HepG2 (cell line): Measurements from ENCODE around the gene PLIN3. TPM values are rescaled to one million over a fixed set of nuclear protein-coding genes. Genes with fewer than 3 reads are reported as not detected.

Source experiments
- ATAC-seq: fragments of 200-7000 bp; cut with Tn5 transposase; 3 replicates; pipeline ENCODE4 v1.9.1; 2020; ENCODE audit warnings: mild to moderate bottlenecking, moderate library complexity
- BruUV-seq: library from RNA; stranded (reverse); fragments of 400-500 nt; replicated peaks from 2 replicates; lab custom pipeline; 2021; lab: Mats Ljungman, UMichigan
- CTCF ChIA-PET: fragments of 300-600 bp; formaldehyde crosslinking; extraction: SDS; loops from one replicate; lab custom pipeline; 2021; ENCODE audit warnings: low total read pairs, inconsistent platforms, low intra/inter-chr PET ratio; lab: Yijun Ruan, JAX
- POLR2A ChIA-PET: fragments of 350-600 bp; sonication (Branson Sonifier 250); formaldehyde crosslinking; loops from one replicate; lab custom pipeline; 2020; ENCODE audit warnings: antibody characterized with exemption, inconsistent platforms; lab: Yijun Ruan, JAX
- DNase-seq: peaks from one replicate; pipeline ENCODE4 v3.0.0-alpha.2; 2015; ENCODE audit warnings: low spot score
- FAIRE-seq: peaks from 3 replicates; lab custom pipeline; 2011; peaks lifted over from hg19 to GRCh38; lab: Jason Lieb, UNC
- H2AFZ ChIP-seq: one replicate; pipeline ENCODE4 v1.6.1; 2011; ENCODE audit warnings: low read length, inconsistent platforms
- H3K27ac ChIP-seq: fragments of 300-600 bp; 3 replicates; pipeline ENCODE4 v1.8.0; 2011; ENCODE audit warnings: mixed run types, mild to moderate bottlenecking, mixed read lengths, low read length, inconsistent platforms; ENCODE audit not compliant: insufficient read depth; ENCODE audit errors: extremely low read length
- H3K27me3 ChIP-seq, 2 experiments: fragments of 200-600 bp in 1 of 2; 2 replicates in 1 of 2; 3 replicates in 1 of 2; pipeline versions ENCODE4 v1.6.0 to v1.8.0; 2011; ENCODE audit warnings: low read length in 2 of 2, mild to moderate bottlenecking in 2 of 2, moderate library complexity in 2 of 2, inconsistent platforms in 1 of 2; ENCODE audit not compliant: insufficient read depth in 2 of 2, control insufficient read depth in 1 of 2
- H3K36me3 ChIP-seq, 2 experiments: fragments of 200-600 bp in 1 of 2; replicated peaks in 1 of 2; 2 replicates in 1 of 2; 3 replicates in 1 of 2; pipeline versions ENCODE4 v1.5.1 to v1.8.0; 2011; ENCODE audit warnings: low read length in 2 of 2, inconsistent platforms in 1 of 2; ENCODE audit not compliant: insufficient read depth in 2 of 2, control insufficient read depth in 1 of 2
- H3K4me1 ChIP-seq: 2 replicates; pipeline ENCODE4 v1.5.1; 2012; ENCODE audit warnings: low read length, inconsistent platforms; ENCODE audit not compliant: insufficient read depth
- H3K4me2 ChIP-seq: 2 replicates; pipeline ENCODE4 v1.6.0; 2011; ENCODE audit warnings: low read depth, low read length, inconsistent platforms
- H3K4me3 ChIP-seq, 3 experiments: fragments of 200-600 bp in 1 of 3; sonication (generic), shearing (Covaris generic) in 1 of 3; replicated peaks in 1 of 3; 2 replicates each; pipeline ENCODE4 v1.5.1; 2011 to 2016; ENCODE audit warnings: low read length in 3 of 3, inconsistent platforms in 2 of 3, low read depth in 2 of 3, mild to moderate bottlenecking in 2 of 3, control low read depth in 1 of 3, mixed read lengths in 1 of 3; ENCODE audit not compliant: insufficient read depth in 1 of 3
- H3K79me2 ChIP-seq: one replicate; pipeline ENCODE4 v1.6.1; 2011; ENCODE audit warnings: low read length, inconsistent platforms; ENCODE audit not compliant: insufficient read depth
- H3K9ac ChIP-seq: 2 replicates; pipeline ENCODE4 v1.6.0; 2011; ENCODE audit warnings: mild to moderate bottlenecking, low read depth, low read length, inconsistent platforms; ENCODE audit not compliant: insufficient read depth
- H3K9me3 ChIP-seq: 2 replicates; pipeline ENCODE4 v1.5.1; 2012; ENCODE audit warnings: mild to moderate bottlenecking, low read length
- H4K20me1 ChIP-seq: 2 replicates; pipeline ENCODE4 v1.6.0; 2011; ENCODE audit warnings: inconsistent platforms, mild to moderate bottlenecking, low read length, moderate library complexity; ENCODE audit not compliant: insufficient read depth
- ARID2 ChIP-seq: sonication (generic); formaldehyde crosslinking; IDR thresholded peaks from 2 replicates; pipeline ENCODE4 v1.8.1; 2022; ENCODE audit warnings: mild to moderate bottlenecking, missing genetic modification reagents, borderline replicate concordance
- BHLHE40 ChIP-seq: IDR thresholded peaks from 2 replicates; pipeline ENCODE4 v1.6.1; 2011; ENCODE audit warnings: low read length, improper control_type of control experiment
- FOSL2 ChIP-seq: sonication (generic); formaldehyde crosslinking; IDR thresholded peaks from 2 replicates; pipeline ENCODE4 v1.4.0; 2020; ENCODE audit warnings: missing genetic modification reagents
- HDAC1 ChIP-seq: sonication (generic); formaldehyde crosslinking; IDR thresholded peaks from 2 replicates; pipeline ENCODE4 v1.5.1; 2020; ENCODE audit warnings: mild to moderate bottlenecking, missing genetic modification reagents
- PRPF4 ChIP-seq: fragments of 200-400 bp; formaldehyde crosslinking; IDR thresholded peaks from 2 replicates; pipeline ENCODE4 v1.6.1; 2016; ENCODE audit warnings: low read length, low read depth; ENCODE audit not compliant: poor library complexity, severe bottlenecking
- RNF219 ChIP-seq: sonication (generic); formaldehyde crosslinking; IDR thresholded peaks from 2 replicates; pipeline ENCODE4 v1.5.0; 2020; ENCODE audit warnings: mild to moderate bottlenecking, missing genetic modification reagents
- SOX5 ChIP-seq: IDR thresholded peaks from 2 replicates; pipeline ENCODE4 v1.6.1; 2016; ENCODE audit warnings: borderline replicate concordance
- ZBTB33 ChIP-seq: sonication (generic); formaldehyde crosslinking; IDR thresholded peaks from 2 replicates; pipeline ENCODE4 v1.4.0; 2020; ENCODE audit warnings: missing genetic modification reagents
- ZNF138 ChIP-seq: sonication (generic); formaldehyde crosslinking; IDR thresholded peaks from 2 replicates; pipeline ENCODE4 v1.5.0; 2020; ENCODE audit warnings: mild to moderate bottlenecking, low read depth, missing genetic modification reagents
- ZNF33A ChIP-seq: sonication (generic); formaldehyde crosslinking; IDR thresholded peaks from 2 replicates; pipeline ENCODE4 v1.5.1; 2020; ENCODE audit warnings: missing genetic modification reagents, mild to moderate bottlenecking, moderate library complexity, borderline replicate concordance
- ZSCAN25 ChIP-seq: sonication (generic); formaldehyde crosslinking; IDR thresholded peaks from 2 replicates; pipeline ENCODE4 v1.8.0; 2022; ENCODE audit warnings: mild to moderate bottlenecking, missing genetic modification reagents
- WGBS: methylation state at CpG from one replicate; pipeline ENCODE4 v1.1.6; 2017; ENCODE audit warnings: low lambda C conversion rate; 5-methylcytosine and 5-hydroxymethylcytosine counted together
- in situ Hi-C: cut with HindIII; loops from 2 replicates; pipeline ENCODE4 v1.10.0; 2017; ENCODE audit warnings: low pct_unique_long_range_greater_than_20kb; ENCODE audit not compliant: extremely low pct_ligation_motif_present
- intact Hi-C: fragments of 100-400 bp; cut with micrococcal nuclease; formaldehyde crosslinking; loops from one replicate; pipeline ENCODE4 v1.10.0; 2022; ENCODE audit not compliant: unreplicated experiment
- polyA plus RNA-seq, 8 experiments: library from polyadenylated mRNA; depleted of rRNA in 3 of 8; stranded (reverse) in 7 of 8; unstranded in 1 of 8; fragments of >200 nt; fragmentation: Illumina TruSeq in 4 of 8; extraction: Trizol in 4 of 8; gene quantifications; 2 replicates each; pipeline versions ENCODE4 v1.2.1 to v1.2.3, GENCODE V29; 2011 to 2016; ENCODE audit warnings: low read depth in 4 of 8, missing spikeins in 1 of 8, mixed read lengths in 1 of 8; ENCODE audit not compliant: insufficient read depth in 1 of 8
- total RNA-seq, 5 experiments: library from RNA; depleted of rRNA; stranded (reverse); fragments of >200 nt; fragmentation: Illumina TruSeq; extraction: Trizol; gene quantifications; 2 replicates each; pipeline ENCODE4 v1.2.3, GENCODE V29; 2016; ENCODE audit warnings: low read depth in 1 of 5

The PLIN3 gene
- total and polyA plus RNA-seq, 2 of the 13 experiments (the other 11 are each of a cell fraction or from before 2014, with no cell fraction given): 49.3 to 57.9 TPM

GRCh38 chr19:4914736-4915501 lies 47.5 kb upstream of the PLIN3 start:
- ChIA-PET CTCF (interaction anchor here (0.5 kb wide), 1 partner anchor 12 kb away, joined by 3 read pairs; no protein-coding TSS in a partner anchor), POLR2A (no interaction called here)
- Histone ChIP-seq H2AFZ (no peak overlapping the region), H3K27me3 (no peaks in the 10 kb centered on the region), H4K20me1 (peaks cover 2% of the 10 kb centered on the region; the same call in 1 of the 2 replicates), H3K4me3 (no peak overlapping the region), H3K36me3 (peaks cover 2 to 30% of the 10 kb centered on the region in 2 experiments; a peak in 4 of 5 replicates), H3K79me2 (peaks cover 78% of the 10 kb centered on the region), H3K9ac (no peak overlapping the region), H3K9me3 (no peaks in the 10 kb centered on the region), H3K27ac (no peak overlapping the region), H3K4me1 (peaks cover 32% of the 10 kb centered on the region), H3K4me2 (no peak overlapping the region)
- no peak for DNase-seq
- no TSS peak for BruUV-seq
- intact Hi-C loops: no loop called here
- FAIRE-seq: no peak
- TF ChIP-seq ARID2 (CRISPR knock-in tag) (no peak), FOSL2 (CRISPR knock-in tag) (peak; percentile 78), ZNF33A (CRISPR knock-in tag) (no peak), BHLHE40 (no peak), ZNF138 (CRISPR knock-in tag) (no peak)
- in situ Hi-C loops: loop anchor here (5.0 kb wide), 2 partner anchors 43 to 103 kb away; no protein-coding TSS in a partner anchor
- no peak for ATAC-seq
- WGBS: 92% methylated on average over 22 of the region's 23 CpGs

- Histone ChIP-seq H3K79me2 (peaks cover 76% of the 10 kb centered on the region), H3K9me3 (no peaks in the 10 kb centered on the region), H3K4me2 (no peak overlapping the region), H3K9ac (no peak overlapping the region), H3K27ac (no peak overlapping the region), H2AFZ (no peak overlapping the region), H3K4me1 (peaks cover 33% of the 10 kb centered on the region), H4K20me1 (peaks cover 2% of the 10 kb centered on the region; the same call in 1 of the 2 replicates), H3K36me3 (peaks cover 2 to 30% of the 10 kb centered on the region in 2 experiments; a peak in 3 of 5 replicates), H3K4me3 (no peak overlapping the region), H3K27me3 (no peaks in the 10 kb centered on the region)
- FAIRE-seq (no peak), DNase-seq (no peak), ATAC-seq (no peak)
- intact Hi-C loops: no loop called here
- 95% methylated on average over 24 of the region's 24 CpGs for WGBS
- in situ Hi-C loops: loop anchor here (5.0 kb wide), 2 partner anchors 42 to 102 kb away; no protein-coding TSS in a partner anchor
- BruUV-seq: no TSS peak
- ChIA-PET CTCF (interaction anchor here (0.6 kb wide), 1 partner anchor 117 kb away, joined by 3 read pairs; no protein-coding TSS in a partner anchor), POLR2A (no interaction called here)
- TF ChIP-seq ZBTB33 (peak; percentile 54), ZSCAN25 (CRISPR knock-in tag) (no peak), SOX5 (CRISPR knock-in tag) (no peak), HDAC1 (no peak), RNF219 (CRISPR knock-in tag) (no peak), PRPF4 (no peak)
Measured at GRCh38 chr19:4913996-4914735, 46.7 kb upstream of the PLIN3 start.
